HFF-Myc (cell line): ENCODE results near the gene EFS.

Experiments used
- DNase-seq: peaks from one replicate; pipeline ENCODE4 v3.0.0-alpha.2; 2011; ENCODE audit warnings: low read depth; ENCODE audit errors: extremely low read depth
- H3K4me3 ChIP-seq: replicated peaks from 2 replicates; pipeline ENCODE4 v1.5.1; 2011; ENCODE audit warnings: low read depth, mild to moderate bottlenecking, control low read depth, low read length
- TF ChIP-seq, protein P1 (sequence below): IDR thresholded peaks from 2 replicates; pipeline ENCODE4 v1.5.1; 2012; ENCODE audit warnings: mild to moderate bottlenecking, low read depth, low read length, control low read depth; ENCODE audit errors: missing control alignments

Gene EFS

DNA sequence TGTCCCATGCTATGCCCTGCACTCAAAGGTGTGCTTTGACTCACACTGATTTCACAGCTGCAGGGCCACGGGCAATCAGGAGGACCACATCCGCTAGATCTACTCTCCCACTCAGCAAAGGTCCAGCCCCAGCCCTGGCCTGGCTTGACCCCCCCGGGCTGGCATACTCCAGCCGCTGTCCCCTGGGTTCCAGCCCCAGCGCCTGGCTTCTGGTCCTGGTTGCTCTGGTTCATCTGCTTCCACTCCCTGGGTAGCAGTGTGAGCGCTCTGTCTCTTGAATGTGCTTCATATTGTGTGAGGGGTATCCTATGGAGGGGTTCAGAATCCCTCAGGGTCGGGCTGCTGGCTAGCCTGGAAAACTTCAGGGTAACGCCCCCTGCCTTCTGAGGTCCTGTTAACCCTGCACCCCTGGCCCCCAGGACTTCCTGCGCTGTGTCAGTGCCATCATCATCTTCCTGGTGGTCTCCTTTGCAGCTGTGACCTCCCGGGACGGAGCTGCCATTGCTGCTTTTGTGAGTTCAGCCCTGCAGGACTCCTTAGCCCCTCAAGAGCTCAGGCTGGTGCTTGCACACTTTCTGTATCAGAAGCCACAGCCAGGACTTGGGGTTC lies 13.7 kb upstream of the EFS start:
- TF ChIP-seq, protein P1, sequence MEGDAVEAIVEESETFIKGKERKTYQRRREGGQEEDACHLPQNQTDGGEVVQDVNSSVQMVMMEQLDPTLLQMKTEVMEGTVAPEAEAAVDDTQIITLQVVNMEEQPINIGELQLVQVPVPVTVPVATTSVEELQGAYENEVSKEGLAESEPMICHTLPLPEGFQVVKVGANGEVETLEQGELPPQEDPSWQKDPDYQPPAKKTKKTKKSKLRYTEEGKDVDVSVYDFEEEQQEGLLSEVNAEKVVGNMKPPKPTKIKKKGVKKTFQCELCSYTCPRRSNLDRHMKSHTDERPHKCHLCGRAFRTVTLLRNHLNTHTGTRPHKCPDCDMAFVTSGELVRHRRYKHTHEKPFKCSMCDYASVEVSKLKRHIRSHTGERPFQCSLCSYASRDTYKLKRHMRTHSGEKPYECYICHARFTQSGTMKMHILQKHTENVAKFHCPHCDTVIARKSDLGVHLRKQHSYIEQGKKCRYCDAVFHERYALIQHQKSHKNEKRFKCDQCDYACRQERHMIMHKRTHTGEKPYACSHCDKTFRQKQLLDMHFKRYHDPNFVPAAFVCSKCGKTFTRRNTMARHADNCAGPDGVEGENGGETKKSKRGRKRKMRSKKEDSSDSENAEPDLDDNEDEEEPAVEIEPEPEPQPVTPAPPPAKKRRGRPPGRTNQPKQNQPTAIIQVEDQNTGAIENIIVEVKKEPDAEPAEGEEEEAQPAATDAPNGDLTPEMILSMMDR, result no peak
- no peak for DNase-seq
- H3K4me3 ChIP-seq, result no peak overlapping the region

DNA sequence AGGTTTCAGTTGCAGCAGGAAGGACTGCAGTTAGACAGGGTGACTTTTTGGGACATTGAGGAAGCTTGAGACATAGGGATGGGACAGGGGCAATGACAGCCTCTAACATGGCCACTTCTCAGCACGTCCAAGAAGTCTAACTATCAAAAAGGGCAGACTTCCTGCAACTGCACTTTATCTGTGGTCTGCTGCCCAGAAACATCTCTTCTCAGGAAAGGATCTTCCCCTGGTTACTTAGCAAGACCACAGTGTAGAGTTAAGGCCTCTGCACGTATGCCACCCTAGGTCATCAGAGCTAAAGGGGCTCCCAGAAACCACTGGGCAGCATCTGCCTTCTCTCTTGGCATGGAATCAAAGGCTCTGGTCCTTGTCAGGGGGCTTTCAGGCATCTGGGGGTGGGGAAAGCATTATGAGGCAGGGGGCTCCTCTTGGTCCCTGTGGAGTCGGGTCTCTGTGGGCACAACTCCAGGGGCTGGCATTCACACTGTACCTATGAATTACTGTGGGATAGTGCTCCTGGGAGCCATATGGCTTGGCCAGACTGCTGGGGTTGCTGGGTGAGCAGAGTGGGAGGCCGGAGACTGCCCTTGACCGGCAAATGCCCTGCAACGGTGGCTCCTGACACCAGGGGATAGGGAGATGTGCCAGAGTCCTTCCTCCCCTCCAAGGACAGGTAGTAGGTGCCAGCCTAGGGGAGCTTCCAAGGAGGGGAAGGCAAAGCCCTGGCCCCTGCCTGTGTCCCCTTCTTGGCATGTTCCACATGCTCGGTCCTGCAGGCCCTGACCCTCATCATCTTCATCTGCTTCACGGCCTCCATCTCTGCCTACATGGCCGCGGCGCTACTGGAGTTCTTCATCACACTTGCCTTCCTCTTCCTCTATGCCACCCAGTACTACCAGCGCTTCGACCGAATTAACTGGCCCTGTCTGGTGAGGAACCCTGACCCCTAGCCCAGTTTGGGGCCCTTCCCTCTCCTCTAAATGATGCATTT lies 12.9 kb upstream of the EFS start:
- no peak overlapping the region for H3K4me3 ChIP-seq
- no peak for DNase-seq
- TF ChIP-seq, protein P1, result no peak

DNA sequence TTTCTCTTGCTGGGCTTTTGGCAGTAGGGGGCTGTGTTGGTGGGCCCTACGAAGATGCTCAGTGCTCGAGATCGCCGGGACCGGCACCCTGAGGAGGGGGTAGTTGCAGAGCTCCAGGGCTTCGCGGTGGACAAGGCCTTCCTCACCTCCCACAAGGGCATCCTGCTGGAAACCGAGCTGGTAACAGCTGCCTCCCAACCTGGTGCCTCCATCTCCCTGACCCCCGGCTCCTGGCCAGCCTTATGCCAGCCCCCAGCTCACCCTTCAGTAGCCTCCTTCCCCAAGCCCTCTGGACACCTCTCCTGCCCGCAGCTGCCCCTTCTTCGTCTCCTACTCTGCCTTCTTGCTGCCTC lies 12.2 kb upstream of the EFS start:
- TF ChIP-seq, protein P1, result no peak
- H3K4me3 ChIP-seq, result no peak overlapping the region
- no peak for DNase-seq

DNA sequence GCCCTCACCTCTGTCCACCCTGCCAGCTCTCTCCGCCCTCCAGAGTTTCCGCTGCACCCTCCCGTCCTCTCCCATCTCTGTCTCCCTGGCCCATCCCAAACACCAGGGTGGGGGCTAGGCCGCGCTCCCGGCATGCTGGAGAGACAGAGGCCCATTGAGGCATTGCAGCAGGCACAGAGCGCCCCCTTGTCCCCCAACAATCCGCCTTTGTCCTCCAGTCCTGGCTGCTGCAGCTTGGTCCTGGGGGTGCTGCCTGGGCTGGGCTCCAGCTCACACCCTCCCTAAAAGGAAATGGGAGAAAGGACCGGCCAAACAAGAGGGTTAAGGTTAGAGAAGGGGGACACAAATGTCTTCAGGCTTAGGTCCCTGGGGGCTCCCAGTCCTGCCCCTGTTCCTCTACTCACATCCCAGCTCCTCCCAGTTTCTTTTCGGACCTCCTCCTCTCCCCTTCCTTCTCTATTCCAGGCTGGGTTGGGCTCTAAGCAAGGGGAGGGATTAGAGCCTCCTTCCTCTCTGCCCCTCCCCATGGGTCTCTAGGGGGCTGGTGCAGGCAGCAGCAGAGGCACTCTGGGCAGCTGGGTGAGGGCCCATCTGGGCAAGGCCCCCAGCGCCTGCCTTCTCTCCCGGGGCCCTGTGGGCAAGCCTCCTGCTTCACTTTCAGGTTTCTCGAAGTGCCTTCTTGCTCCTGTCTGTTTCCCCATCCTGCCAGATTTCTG lies 11.7 kb upstream of the EFS start, which contains the start of gene CMTM5:
TSS of gene CMTM5 (plus strand) at position 565 of the 716 bp plus-strand sequence. CDS start 206 bp downstream, outside the sequence.
- TF ChIP-seq, protein P1, result no peak
- DNase-seq, result no peak
- no peak within 1 kb of the TSS for H3K4me3 ChIP-seq

DNA sequence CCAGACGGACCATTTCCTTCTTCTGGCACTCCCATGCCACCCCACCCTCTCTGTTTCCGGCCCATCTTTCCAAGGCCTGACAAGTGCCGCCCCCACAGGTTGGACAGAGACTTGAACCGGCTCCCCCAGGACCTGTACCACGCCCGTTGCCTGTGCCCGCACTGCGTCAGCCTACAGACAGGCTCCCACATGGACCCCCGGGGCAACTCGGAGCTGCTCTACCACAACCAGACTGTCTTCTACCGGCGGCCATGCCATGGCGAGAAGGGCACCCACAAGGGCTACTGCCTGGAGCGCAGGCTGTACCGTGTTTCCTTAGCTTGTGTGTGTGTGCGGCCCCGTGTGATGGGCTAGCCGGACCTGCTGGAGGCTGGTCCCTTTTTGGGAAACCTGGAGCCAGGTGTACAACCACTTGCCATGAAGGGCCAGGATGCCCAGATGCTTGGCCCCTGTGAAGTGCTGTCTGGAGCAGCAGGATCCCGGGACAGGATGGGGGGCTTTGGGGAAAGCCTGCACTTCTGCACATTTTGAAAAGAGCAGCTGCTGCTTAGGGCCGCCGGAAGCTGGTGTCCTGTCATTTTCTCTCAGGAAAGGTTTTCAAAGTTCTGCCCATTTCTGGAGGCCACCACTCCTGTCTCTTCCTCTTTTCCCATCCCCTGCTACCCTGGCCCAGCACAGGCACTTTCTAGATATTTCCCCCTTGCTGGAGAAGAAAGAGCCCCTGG lies 10.7 kb upstream of the EFS start:
- no peak for DNase-seq
- TF ChIP-seq, protein P1, result no peak
- no peak overlapping the region for H3K4me3 ChIP-seq

DNA sequence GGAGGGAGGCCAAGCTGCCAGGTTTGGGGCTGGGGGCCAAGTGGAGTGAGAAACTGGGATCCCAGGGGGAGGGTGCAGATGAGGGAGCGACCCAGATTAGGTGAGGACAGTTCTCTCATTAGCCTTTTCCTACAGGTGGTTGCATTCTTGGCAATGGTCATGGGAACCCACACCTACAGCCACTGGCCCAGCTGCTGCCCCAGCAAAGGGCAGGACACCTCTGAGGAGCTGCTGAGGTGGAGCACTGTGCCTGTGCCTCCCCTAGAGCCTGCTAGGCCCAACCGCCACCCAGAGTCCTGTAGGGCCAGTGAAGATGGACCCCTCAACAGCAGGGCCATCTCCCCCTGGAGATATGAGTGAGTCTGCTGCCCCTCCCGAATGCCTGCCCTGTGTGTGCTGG lies 8.1 kb upstream of the EFS start:
- DNase-seq, result no peak
- H3K4me3 ChIP-seq, result no peak overlapping the region
- TF ChIP-seq, protein P1, result no peak
